ENCODE data around the gene BTBD9.

The BTBD9 gene

DNA sequence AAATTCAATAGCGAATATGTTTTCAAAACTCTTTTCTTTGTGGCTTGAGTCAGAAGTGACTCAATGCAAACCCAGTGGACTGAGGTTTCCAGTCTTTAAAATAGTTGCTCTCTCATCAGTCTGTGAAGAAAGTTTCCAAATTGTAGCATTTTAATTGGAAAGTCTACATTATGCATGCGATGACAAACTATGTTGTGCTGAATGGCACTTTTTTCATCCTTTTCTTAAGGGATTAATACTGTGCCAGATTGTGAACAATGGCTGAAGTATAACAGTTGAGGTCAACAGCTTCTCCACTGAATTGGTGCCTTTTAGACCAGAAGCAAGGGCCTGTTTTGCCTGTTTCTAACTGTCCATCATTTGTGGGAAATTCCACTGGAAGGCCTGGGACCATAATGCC, 377.1 kb downstream of the BTBD9 start:
- H2BK5ac ChIP-seq (ENCODE audit: low read length), result no peak overlapping the region
- H3K27ac ChIP-seq (ENCODE audit: low read depth, low read length), result peak overlapping the region; percentile 82
- no CpG with 5 or more reads among the region's 2 CpGs for WGBS (ENCODE audit: extremely low coverage, insufficient coverage, low lambda C conversion rate)

DNA sequence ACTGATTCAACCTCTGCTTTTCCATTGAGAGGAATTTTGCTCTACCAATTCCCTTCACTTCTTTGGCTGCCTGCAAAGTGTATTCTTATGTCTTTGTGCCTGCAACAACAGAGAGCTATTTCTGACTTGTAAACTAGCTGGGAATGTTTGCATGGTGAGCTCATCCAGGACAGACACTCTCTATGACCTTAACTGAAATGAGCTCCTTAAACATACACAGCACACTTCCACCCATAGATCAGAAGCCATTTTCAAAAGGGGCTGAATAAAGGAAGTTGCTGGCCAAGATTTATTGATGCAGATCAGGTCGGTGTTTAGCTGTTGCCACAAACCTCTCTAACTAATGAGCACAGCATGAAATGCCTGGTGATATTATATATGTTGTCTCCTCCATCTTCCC, 377.7 kb downstream of the BTBD9 start:
- WGBS (ENCODE audit: extremely low coverage, insufficient coverage, low lambda C conversion rate), result no CpG with 5 or more reads among the region's 1 CpG
- H3K4me3 ChIP-seq (ENCODE audit: low read length), result no peak overlapping the region
- H2BK15ac ChIP-seq (replicated peaks; ENCODE audit: low read depth), result no peak overlapping the region

More for the DNA sequence above, 377.1 kb downstream of the BTBD9 start:
- no peak overlapping the region for H4K5ac ChIP-seq (ENCODE audit: low read length)
- H3K4me1 ChIP-seq (ENCODE audit: control insufficient read depth, low read depth, low read length), result peaks cover 16% of the 10 kb centered on the region
- no peak overlapping the region for H4K8ac ChIP-seq (ENCODE audit: low read depth, low read length)
- H3K36me3 ChIP-seq (ENCODE audit: control insufficient read depth, insufficient read depth, low read length), result no peaks in the 10 kb centered on the region
- no peak overlapping the region for H3K23ac ChIP-seq (ENCODE audit: low read length)
- H3K56ac ChIP-seq (ENCODE audit: low read length), result peak overlapping the region; percentile 39
- peak overlapping the region; percentile 56 for H2BK120ac ChIP-seq (ENCODE audit: low read depth, low read length)
- H3K79me1 ChIP-seq (ENCODE audit: low read length), result no peaks in the 10 kb centered on the region
- no peak overlapping the region for H2BK15ac ChIP-seq (replicated peaks; ENCODE audit: low read depth)
- no peaks in the 10 kb centered on the region for H3K27me3 ChIP-seq (ENCODE audit: insufficient read depth, low read length, poor library complexity)
- H2AK5ac ChIP-seq (ENCODE audit: low read length), result peak overlapping the region; percentile 47
- no peak overlapping the region for H3K9ac ChIP-seq (ENCODE audit: low read length)
- no peak overlapping the region for H3K4me2 ChIP-seq (ENCODE audit: low read length)
- DNase-seq, result no peak
- peak overlapping the region; percentile 96 for H3K18ac ChIP-seq (ENCODE audit: low read length)
- peak overlapping the region; percentile 86 for H3K4ac ChIP-seq (ENCODE audit: low read depth, low read length)
- no peaks in the 10 kb centered on the region for H3K79me2 ChIP-seq (ENCODE audit: control insufficient read depth, insufficient read depth, low read length)
- no peak overlapping the region for H3K4me3 ChIP-seq (ENCODE audit: low read length)

DNA sequence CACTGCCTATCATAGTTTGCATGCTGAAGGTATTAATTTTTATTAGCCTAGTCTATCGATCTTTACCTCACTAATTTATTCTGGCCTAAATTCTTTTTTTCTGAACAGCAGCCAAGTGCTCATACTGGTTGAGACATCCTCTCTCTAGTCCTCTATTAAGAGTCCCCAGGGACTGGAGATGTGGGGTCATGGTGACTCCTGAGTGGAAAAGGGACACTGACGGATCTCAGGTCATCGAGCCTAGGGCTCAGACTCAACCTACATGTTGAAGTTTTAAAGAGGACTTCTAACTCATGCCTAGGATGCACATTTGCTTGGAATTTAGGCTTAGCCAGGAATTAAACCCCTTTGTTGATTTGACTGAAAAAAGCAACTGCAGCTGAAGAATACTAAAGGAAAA, 378.1 kb downstream of the BTBD9 start:
- Histone ChIP-seq H2BK15ac (replicated peaks; ENCODE audit: low read depth) (no peak overlapping the region), H3K9ac (ENCODE audit: low read length) (no peak overlapping the region), H4K8ac (ENCODE audit: low read depth, low read length) (no peak overlapping the region), H3K4me3 (ENCODE audit: low read length) (no peak overlapping the region), H2AK5ac (ENCODE audit: low read length) (no peak overlapping the region), H3K4me2 (ENCODE audit: low read length) (no peak overlapping the region), H3K79me1 (ENCODE audit: low read length) (no peaks in the 10 kb centered on the region), H3K27me3 (ENCODE audit: insufficient read depth, low read length, poor library complexity) (no peaks in the 10 kb centered on the region), H4K5ac (ENCODE audit: low read length) (no peak overlapping the region), H3K79me2 (ENCODE audit: control insufficient read depth, insufficient read depth, low read length) (no peaks in the 10 kb centered on the region), H3K18ac (ENCODE audit: low read length) (peak overlapping the region; percentile 92), H3K27ac (ENCODE audit: low read depth, low read length) (peak overlapping the region; percentile 82), H3K56ac (ENCODE audit: low read length) (peak overlapping the region; percentile 8), H2BK120ac (ENCODE audit: low read depth, low read length) (no peak overlapping the region), H3K4ac (ENCODE audit: low read depth, low read length) (peak overlapping the region; percentile 87), H3K36me3 (ENCODE audit: control insufficient read depth, insufficient read depth, low read length) (no peaks in the 10 kb centered on the region), H3K23ac (ENCODE audit: low read length) (no peak overlapping the region), H2BK5ac (ENCODE audit: low read length) (peak overlapping the region; percentile 24), H3K4me1 (ENCODE audit: control insufficient read depth, low read depth, low read length) (peaks cover 16% of the 10 kb centered on the region)
- DNase-seq, result no peak
- WGBS (ENCODE audit: extremely low coverage, insufficient coverage, low lambda C conversion rate), result no CpG with 5 or more reads among the region's 3 CpGs

More for the DNA sequence above, 377.7 kb downstream of the BTBD9 start:
- Histone ChIP-seq H4K8ac (ENCODE audit: low read depth, low read length) (no peak overlapping the region), H3K27me3 (ENCODE audit: insufficient read depth, low read length, poor library complexity) (no peaks in the 10 kb centered on the region), H3K23ac (ENCODE audit: low read length) (no peak overlapping the region), H3K27ac (ENCODE audit: low read depth, low read length) (peak overlapping the region; percentile 82), H2BK120ac (ENCODE audit: low read depth, low read length) (peak overlapping the region; percentile 56), H3K18ac (ENCODE audit: low read length) (peak overlapping the region; percentile 96), H3K56ac (ENCODE audit: low read length) (peak overlapping the region; percentile 39), H2AK5ac (ENCODE audit: low read length) (no peak overlapping the region), H2BK5ac (ENCODE audit: low read length) (no peak overlapping the region), H3K4me1 (ENCODE audit: control insufficient read depth, low read depth, low read length) (peaks cover 16% of the 10 kb centered on the region), H3K79me2 (ENCODE audit: control insufficient read depth, insufficient read depth, low read length) (no peaks in the 10 kb centered on the region), H3K4ac (ENCODE audit: low read depth, low read length) (no peak overlapping the region), H3K4me2 (ENCODE audit: low read length) (no peak overlapping the region), H3K36me3 (ENCODE audit: control insufficient read depth, insufficient read depth, low read length) (no peaks in the 10 kb centered on the region), H4K5ac (ENCODE audit: low read length) (no peak overlapping the region), H3K9ac (ENCODE audit: low read length) (no peak overlapping the region), H3K79me1 (ENCODE audit: low read length) (no peaks in the 10 kb centered on the region)
- peak; percentile 93 for DNase-seq

DNA sequence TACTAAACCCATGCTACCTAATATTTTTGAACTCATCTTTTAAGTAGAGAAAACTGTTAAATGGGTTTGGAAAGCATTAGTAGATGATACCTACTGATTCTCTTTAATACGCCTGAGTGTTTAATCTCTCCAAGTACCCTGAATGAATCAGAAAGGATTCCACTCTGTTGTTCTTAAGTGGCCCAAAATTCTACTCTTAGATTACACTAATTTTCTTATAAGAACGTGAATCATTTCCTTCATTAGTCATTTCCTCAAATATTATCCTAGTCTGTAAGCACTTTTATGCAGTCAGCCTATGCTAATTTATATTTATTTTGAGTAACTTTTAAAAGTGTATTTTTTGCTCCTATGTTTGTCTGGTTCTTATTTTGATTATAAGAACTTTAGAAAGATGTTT, 380.0 kb downstream of the BTBD9 start:
- Histone ChIP-seq H2BK5ac (ENCODE audit: low read length) (no peak overlapping the region), H3K79me1 (ENCODE audit: low read length) (no peaks in the 10 kb centered on the region), H3K9ac (ENCODE audit: low read length) (no peak overlapping the region), H3K36me3 (ENCODE audit: control insufficient read depth, insufficient read depth, low read length) (no peaks in the 10 kb centered on the region), H3K4me2 (ENCODE audit: low read length) (no peak overlapping the region), H2AK5ac (ENCODE audit: low read length) (no peak overlapping the region), H3K79me2 (ENCODE audit: control insufficient read depth, insufficient read depth, low read length) (no peaks in the 10 kb centered on the region), H3K27ac (ENCODE audit: low read depth, low read length) (no peak overlapping the region), H3K18ac (ENCODE audit: low read length) (no peak overlapping the region), H4K5ac (ENCODE audit: low read length) (no peak overlapping the region), H3K23ac (ENCODE audit: low read length) (no peak overlapping the region), H2BK15ac (replicated peaks; ENCODE audit: low read depth) (no peak overlapping the region), H2BK120ac (ENCODE audit: low read depth, low read length) (no peak overlapping the region), H3K4me3 (ENCODE audit: low read length) (no peak overlapping the region), H3K4me1 (ENCODE audit: control insufficient read depth, low read depth, low read length) (peaks cover 14% of the 10 kb centered on the region), H3K27me3 (ENCODE audit: insufficient read depth, low read length, poor library complexity) (no peaks in the 10 kb centered on the region), H3K4ac (ENCODE audit: low read depth, low read length) (no peak overlapping the region), H4K8ac (ENCODE audit: low read depth, low read length) (no peak overlapping the region), H3K56ac (ENCODE audit: low read length) (no peak overlapping the region)
- no CpG with 5 or more reads among the region's 2 CpGs for whole genome bisulfite sequencing (ENCODE audit: extremely low coverage, insufficient coverage, low lambda C conversion rate)
- DNase-seq, result no peak

DNA sequence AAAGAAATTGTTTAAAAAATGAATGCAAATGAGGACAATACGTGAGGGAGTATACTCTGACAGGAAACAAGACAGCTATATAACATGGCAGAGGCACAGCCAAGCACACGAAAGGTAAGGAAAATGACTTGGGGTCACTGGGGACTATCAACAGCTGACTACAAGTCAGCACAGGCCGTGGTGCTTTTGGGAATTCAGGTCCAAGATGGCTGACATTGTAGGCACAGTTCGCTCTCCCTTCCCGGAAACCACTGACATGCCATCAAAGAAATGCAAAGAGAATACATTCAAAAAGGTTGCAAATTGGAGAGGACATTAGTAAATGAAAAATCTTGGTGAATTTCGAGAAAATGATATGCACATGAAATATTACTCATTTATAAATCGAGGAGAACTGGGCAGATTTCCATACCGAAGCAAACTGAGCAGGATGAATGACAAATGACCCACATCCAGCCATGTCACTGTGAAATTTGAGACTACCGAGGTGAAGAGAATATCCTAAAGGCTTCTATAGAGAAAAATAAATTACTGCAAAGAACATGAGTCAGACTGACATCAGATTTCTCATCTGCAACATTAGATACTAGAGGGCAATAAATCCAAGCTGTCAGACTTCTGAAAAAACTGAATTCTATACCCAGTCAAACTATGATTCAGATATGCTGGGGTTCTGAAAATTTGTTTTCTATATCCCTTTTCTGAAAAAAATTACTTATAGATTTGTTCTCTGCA, 391.1 kb downstream of the BTBD9 start:
- H4K5ac ChIP-seq (ENCODE audit: low read length), result no peak overlapping the region
- H3K4me2 ChIP-seq (ENCODE audit: low read length), result no peak overlapping the region
- H3K79me1 ChIP-seq (ENCODE audit: low read length), result no peaks in the 10 kb centered on the region
- H3K9ac ChIP-seq (ENCODE audit: low read length), result no peak overlapping the region
- H3K56ac ChIP-seq (ENCODE audit: low read length), result peak overlapping the region; percentile 3
- no peak overlapping the region for H3K18ac ChIP-seq (ENCODE audit: low read length)
- H2BK5ac ChIP-seq (ENCODE audit: low read length), result no peak overlapping the region
- no CpG with 5 or more reads among the region's 9 CpGs for WGBS (ENCODE audit: extremely low coverage, insufficient coverage, low lambda C conversion rate)
- no peak overlapping the region for H3K27ac ChIP-seq (ENCODE audit: low read depth, low read length)
- no peaks in the 10 kb centered on the region for H3K36me3 ChIP-seq (ENCODE audit: control insufficient read depth, insufficient read depth, low read length)
- H3K23ac ChIP-seq (ENCODE audit: low read length), result no peak overlapping the region
- H4K8ac ChIP-seq (ENCODE audit: low read depth, low read length), result no peak overlapping the region
- no peaks in the 10 kb centered on the region for H3K4me1 ChIP-seq (ENCODE audit: control insufficient read depth, low read depth, low read length)
- H3K4me3 ChIP-seq (ENCODE audit: low read length), result no peak overlapping the region
- no peak for DNase-seq
- no peak overlapping the region for H2AK5ac ChIP-seq (ENCODE audit: low read length)
- H3K4ac ChIP-seq (ENCODE audit: low read depth, low read length), result no peak overlapping the region
- no peak overlapping the region for H2BK15ac ChIP-seq (replicated peaks; ENCODE audit: low read depth)
- no peaks in the 10 kb centered on the region for H3K79me2 ChIP-seq (ENCODE audit: control insufficient read depth, insufficient read depth, low read length)
- H2BK120ac ChIP-seq (ENCODE audit: low read depth, low read length), result no peak overlapping the region
- H3K27me3 ChIP-seq (ENCODE audit: insufficient read depth, low read length, poor library complexity), result no peaks in the 10 kb centered on the region

DNA sequence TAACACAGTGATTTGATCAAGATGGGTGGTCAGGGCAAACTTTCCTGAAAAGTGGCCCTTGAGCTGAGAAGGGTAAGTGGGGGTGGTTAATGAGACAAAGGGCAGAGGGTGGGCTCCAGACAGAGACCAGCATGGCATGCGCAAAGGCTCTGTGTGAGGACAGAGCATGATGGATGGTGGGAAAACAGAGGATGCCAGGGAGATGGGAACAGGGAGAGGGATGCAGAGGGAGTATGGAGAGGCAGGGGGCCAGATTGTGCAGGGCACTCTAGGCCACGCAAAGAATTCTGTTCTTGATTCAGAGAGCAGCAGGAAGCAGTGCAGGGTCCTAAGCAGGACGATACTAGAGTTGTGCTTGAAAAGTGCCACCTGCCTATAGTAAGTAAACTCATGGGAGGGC, 394.4 kb downstream of the BTBD9 start:
- no CpG with 5 or more reads among the region's 3 CpGs for WGBS (ENCODE audit: extremely low coverage, insufficient coverage, low lambda C conversion rate)
- Histone ChIP-seq H3K18ac (ENCODE audit: low read length) (no peak overlapping the region), H3K56ac (ENCODE audit: low read length) (no peak overlapping the region), H3K4ac (ENCODE audit: low read depth, low read length) (no peak overlapping the region), H2BK120ac (ENCODE audit: low read depth, low read length) (no peak overlapping the region), H2AK5ac (ENCODE audit: low read length) (no peak overlapping the region), H3K9ac (ENCODE audit: low read length) (no peak overlapping the region), H3K4me3 (ENCODE audit: low read length) (no peak overlapping the region), H4K5ac (ENCODE audit: low read length) (no peak overlapping the region), H2BK5ac (ENCODE audit: low read length) (no peak overlapping the region), H2BK15ac (replicated peaks; ENCODE audit: low read depth) (no peak overlapping the region), H3K36me3 (ENCODE audit: control insufficient read depth, insufficient read depth, low read length) (no peaks in the 10 kb centered on the region), H3K4me1 (ENCODE audit: control insufficient read depth, low read depth, low read length) (no peaks in the 10 kb centered on the region), H3K27me3 (ENCODE audit: insufficient read depth, low read length, poor library complexity) (no peaks in the 10 kb centered on the region), H3K27ac (ENCODE audit: low read depth, low read length) (no peak overlapping the region), H4K8ac (ENCODE audit: low read depth, low read length) (no peak overlapping the region), H3K79me1 (ENCODE audit: low read length) (no peaks in the 10 kb centered on the region), H3K4me2 (ENCODE audit: low read length) (no peak overlapping the region), H3K79me2 (ENCODE audit: control insufficient read depth, insufficient read depth, low read length) (no peaks in the 10 kb centered on the region), H3K23ac (ENCODE audit: low read length) (no peak overlapping the region)
- no peak for DNase-seq
